Loucy (cell line): ENCODE measurements around the gene YIF1A.

Experiments
- H2AFZ ChIP-seq: fragments of 200-600 bp; sonication (generic); 2 replicates; pipeline ENCODE4 v1.6.0; 2016; ENCODE audit warnings: antibody characterized with exemption, mild to moderate bottlenecking, low read length, moderate library complexity
- H3F3A ChIP-seq: fragments of 200-600 bp; 2 replicates; pipeline ENCODE4 v1.6.0; 2016; ENCODE audit warnings: antibody characterized with exemption, low read depth, mild to moderate bottlenecking
- H3K27me3 ChIP-seq: fragments of 200-600 bp; sonication (generic); 2 replicates; pipeline ENCODE4 v1.6.1; 2014; ENCODE audit warnings: low read length, mild to moderate bottlenecking; ENCODE audit not compliant: insufficient read depth, poor library complexity, severe bottlenecking
- H3K36me3 ChIP-seq: fragments of 200-600 bp; sonication (generic); 2 replicates; pipeline ENCODE4 v1.6.1; 2016; ENCODE audit warnings: low read length; ENCODE audit not compliant: insufficient read depth
- H3K4me1 ChIP-seq: fragments of 200-600 bp; sonication (generic); 2 replicates; pipeline ENCODE4 v1.5.1; 2014; ENCODE audit warnings: low read length, mild to moderate bottlenecking; ENCODE audit not compliant: insufficient read depth, poor library complexity, severe bottlenecking
- H3K4me2 ChIP-seq: fragments of 200-600 bp; sonication (generic); 2 replicates; pipeline ENCODE4 v1.6.0; 2014; ENCODE audit warnings: antibody characterized with exemption, low read length, low read depth, mild to moderate bottlenecking; ENCODE audit not compliant: poor library complexity, severe bottlenecking
- H3K4me3 ChIP-seq: fragments of 200-600 bp; sonication (generic); 2 replicates; pipeline ENCODE4 v1.5.1; 2014; ENCODE audit warnings: low read length, mild to moderate bottlenecking, mixed read lengths; ENCODE audit not compliant: poor library complexity, severe bottlenecking
- H3K79me2 ChIP-seq: fragments of 200-600 bp; sonication (generic); 2 replicates; pipeline ENCODE4 v1.6.1; 2014; ENCODE audit warnings: low read length; ENCODE audit not compliant: insufficient read depth
- H3K9ac ChIP-seq: fragments of 200-600 bp; sonication (generic); 2 replicates; pipeline ENCODE4 v1.6.0; 2014; ENCODE audit warnings: mild to moderate bottlenecking, low read depth, low read length, moderate library complexity; ENCODE audit not compliant: poor library complexity, severe bottlenecking
- H3K9me2 ChIP-seq: fragments of 200-600 bp; sonication (generic); replicated peaks from 2 replicates; pipeline ENCODE4 v1.6.1; 2016; ENCODE audit warnings: low read depth, low read length, mixed read lengths
- H3K9me3 ChIP-seq: fragments of 200-600 bp; sonication (generic); 2 replicates; pipeline ENCODE4 v1.6.1; 2014; ENCODE audit warnings: mild to moderate bottlenecking, antibody characterized with exemption, low read length, low read depth; ENCODE audit not compliant: insufficient read depth
- H4K20me1 ChIP-seq: fragments of 200-600 bp; sonication (generic); 2 replicates; pipeline ENCODE4 v1.6.0; 2014; ENCODE audit warnings: antibody characterized with exemption, low read length, mild to moderate bottlenecking; ENCODE audit not compliant: insufficient read depth, poor library complexity, severe bottlenecking
- EZH2phosphoT487 ChIP-seq: fragments of 200-600 bp; IDR thresholded peaks from 2 replicates; pipeline ENCODE4 v1.6.1; 2018; ENCODE audit warnings: antibody characterized with exemption, mild to moderate bottlenecking, moderate library complexity, borderline replicate concordance
- TF ChIP-seq, protein P1 (sequence below): fragments of 200-600 bp; sonication (generic); conservative IDR thresholded peaks from 2 replicates; pipeline ENCODE4 v1.5.1; 2014; ENCODE audit warnings: mild to moderate bottlenecking, antibody characterized with exemption, low read length

YIF1A gene

GRCh38 chr11:66299186-66299585, 10.2 kb upstream of the YIF1A start:
- no peaks in the 10 kb centered on the region for H3K36me3 ChIP-seq
- H3K9me3 ChIP-seq: no peaks in the 10 kb centered on the region
- no peaks in the 10 kb centered on the region for H3F3A ChIP-seq
- no peaks in the 10 kb centered on the region for H3K79me2 ChIP-seq
- H3K9ac ChIP-seq: no peak overlapping the region
- TF ChIP-seq, protein P1, sequence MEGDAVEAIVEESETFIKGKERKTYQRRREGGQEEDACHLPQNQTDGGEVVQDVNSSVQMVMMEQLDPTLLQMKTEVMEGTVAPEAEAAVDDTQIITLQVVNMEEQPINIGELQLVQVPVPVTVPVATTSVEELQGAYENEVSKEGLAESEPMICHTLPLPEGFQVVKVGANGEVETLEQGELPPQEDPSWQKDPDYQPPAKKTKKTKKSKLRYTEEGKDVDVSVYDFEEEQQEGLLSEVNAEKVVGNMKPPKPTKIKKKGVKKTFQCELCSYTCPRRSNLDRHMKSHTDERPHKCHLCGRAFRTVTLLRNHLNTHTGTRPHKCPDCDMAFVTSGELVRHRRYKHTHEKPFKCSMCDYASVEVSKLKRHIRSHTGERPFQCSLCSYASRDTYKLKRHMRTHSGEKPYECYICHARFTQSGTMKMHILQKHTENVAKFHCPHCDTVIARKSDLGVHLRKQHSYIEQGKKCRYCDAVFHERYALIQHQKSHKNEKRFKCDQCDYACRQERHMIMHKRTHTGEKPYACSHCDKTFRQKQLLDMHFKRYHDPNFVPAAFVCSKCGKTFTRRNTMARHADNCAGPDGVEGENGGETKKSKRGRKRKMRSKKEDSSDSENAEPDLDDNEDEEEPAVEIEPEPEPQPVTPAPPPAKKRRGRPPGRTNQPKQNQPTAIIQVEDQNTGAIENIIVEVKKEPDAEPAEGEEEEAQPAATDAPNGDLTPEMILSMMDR: no peak
- no peak for TF ChIP-seq EZH2phosphoT487
- H3K27me3 ChIP-seq: no peaks in the 10 kb centered on the region
- no peaks in the 10 kb centered on the region for H3K9me2 ChIP-seq
- H2AFZ ChIP-seq: no peak overlapping the region
- no peaks in the 10 kb centered on the region for H3K4me1 ChIP-seq
- no peak overlapping the region for H3K4me3 ChIP-seq
- no peaks in the 10 kb centered on the region for H4K20me1 ChIP-seq
- H3K4me2 ChIP-seq: no peak overlapping the region

- Histone ChIP-seq H3K4me2 (no peak overlapping the region), H3K9me2 (no peaks in the 10 kb centered on the region), H2AFZ (no peak overlapping the region), H3K79me2 (no peaks in the 10 kb centered on the region), H3K9ac (no peak overlapping the region), H3K9me3 (no peaks in the 10 kb centered on the region), H3K4me3 (no peak overlapping the region), H4K20me1 (no peaks in the 10 kb centered on the region), H3K27me3 (no peaks in the 10 kb centered on the region), H3F3A (no peaks in the 10 kb centered on the region), H3K4me1 (no peaks in the 10 kb centered on the region), H3K36me3 (no peaks in the 10 kb centered on the region)
- TF ChIP-seq, protein P1: no peak
- no peak for TF ChIP-seq EZH2phosphoT487
Observed at GRCh38 chr11:66297610-66298009, 8.7 kb upstream of the YIF1A start.

- H3K79me2 ChIP-seq: no peaks in the 10 kb centered on the region
- no peaks in the 10 kb centered on the region for H3K9me2 ChIP-seq
- no peaks in the 10 kb centered on the region for H3K27me3 ChIP-seq
- H3F3A ChIP-seq: no peaks in the 10 kb centered on the region
- H3K9me3 ChIP-seq: no peaks in the 10 kb centered on the region
- H3K4me2 ChIP-seq: no peak overlapping the region
- no peak overlapping the region for H3K9ac ChIP-seq
- H3K4me3 ChIP-seq: no peak overlapping the region
- TF ChIP-seq, protein P1: no peak
- no peak for TF ChIP-seq EZH2phosphoT487
- no peak overlapping the region for H2AFZ ChIP-seq
- no peaks in the 10 kb centered on the region for H4K20me1 ChIP-seq
- H3K36me3 ChIP-seq: no peaks in the 10 kb centered on the region
- peaks cover 4% of the 10 kb centered on the region for H3K4me1 ChIP-seq
Observed at GRCh38 chr11:66294626-66295620, 6.0 kb upstream of the YIF1A start.
